HL-60 (cell line): ENCODE data around the gene SPATA3.
"Not testable (repeated sequence)": the region's sequence is repeated elsewhere in the genome, so short reads cannot be mapped to it uniquely, and the experiment has no call there.

Experiments
- DNase-seq, 2 experiments: peaks; one replicate each; pipeline ENCODE4 v3.0.0-alpha.2; 2010 to 2020; ENCODE audit warnings: low read depth in 1 of 2, low spot score in 1 of 2
- H3K27ac ChIP-seq: fragments of 250-450 bp; sonication (Bioruptor Pico); replicated peaks from 2 replicates; pipeline ENCODE4 v1.5.1; 2020; ENCODE audit warnings: mild to moderate bottlenecking, moderate library complexity
- H3K27me3 ChIP-seq: fragments of 250-450 bp; sonication (Bioruptor Pico); 2 replicates; pipeline ENCODE4 v1.5.1; 2021; ENCODE audit warnings: mild to moderate bottlenecking, moderate library complexity; ENCODE audit not compliant: insufficient read depth, poor library complexity, severe bottlenecking
- H3K4me3 ChIP-seq: replicated peaks from 2 replicates; pipeline ENCODE4 v1.5.1; 2011; ENCODE audit warnings: mild to moderate bottlenecking, control low read depth, low read length; ENCODE audit not compliant: insufficient read depth
- GABPA ChIP-seq: IDR thresholded peaks from 2 replicates; pipeline ENCODE4 v1.6.1; 2012; ENCODE audit warnings: low read depth
- POLR2AphosphoS5 ChIP-seq: IDR thresholded peaks from 2 replicates; pipeline ENCODE4 v1.6.1; 2012; ENCODE audit warnings: low read depth
- SPI1 ChIP-seq: IDR thresholded peaks from 2 replicates; pipeline ENCODE4 v1.6.1; 2012; ENCODE audit warnings: low read depth, mild to moderate bottlenecking, borderline replicate concordance
- TF ChIP-seq, protein P1 (sequence below): IDR thresholded peaks from one replicate; pipeline ENCODE4 v1.5.1; 2011; ENCODE audit warnings: low read length, control low read depth, inconsistent platforms; ENCODE audit not compliant: insufficient read depth
- TF ChIP-seq, protein P2 (sequence below): IDR thresholded peaks from 2 replicates; pipeline ENCODE4 v1.6.1; 2012; ENCODE audit warnings: low read depth; ENCODE audit not compliant: insufficient replicate concordance

Gene SPATA3

DNA sequence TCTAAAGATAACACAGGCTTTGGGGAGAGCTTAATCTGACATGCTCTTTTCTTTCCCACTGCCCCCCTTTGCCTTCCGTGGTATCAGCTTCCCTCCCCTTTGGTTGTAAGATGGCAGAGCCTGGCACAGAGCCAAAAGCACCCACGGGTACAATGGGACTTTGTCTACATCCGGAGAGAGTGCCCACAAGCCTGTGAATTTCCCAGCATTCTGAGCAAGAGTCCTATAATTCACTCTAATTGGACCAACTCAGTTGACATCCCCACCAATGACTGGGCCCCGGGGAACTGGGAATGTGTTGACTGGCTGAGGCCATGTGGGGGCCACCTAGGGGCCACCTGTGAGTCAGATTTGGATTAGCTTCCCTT is 21.3 kb downstream of the SPATA3 start:
- H3K4me3 ChIP-seq = no peak overlapping the region
- TF ChIP-seq, protein P1, sequence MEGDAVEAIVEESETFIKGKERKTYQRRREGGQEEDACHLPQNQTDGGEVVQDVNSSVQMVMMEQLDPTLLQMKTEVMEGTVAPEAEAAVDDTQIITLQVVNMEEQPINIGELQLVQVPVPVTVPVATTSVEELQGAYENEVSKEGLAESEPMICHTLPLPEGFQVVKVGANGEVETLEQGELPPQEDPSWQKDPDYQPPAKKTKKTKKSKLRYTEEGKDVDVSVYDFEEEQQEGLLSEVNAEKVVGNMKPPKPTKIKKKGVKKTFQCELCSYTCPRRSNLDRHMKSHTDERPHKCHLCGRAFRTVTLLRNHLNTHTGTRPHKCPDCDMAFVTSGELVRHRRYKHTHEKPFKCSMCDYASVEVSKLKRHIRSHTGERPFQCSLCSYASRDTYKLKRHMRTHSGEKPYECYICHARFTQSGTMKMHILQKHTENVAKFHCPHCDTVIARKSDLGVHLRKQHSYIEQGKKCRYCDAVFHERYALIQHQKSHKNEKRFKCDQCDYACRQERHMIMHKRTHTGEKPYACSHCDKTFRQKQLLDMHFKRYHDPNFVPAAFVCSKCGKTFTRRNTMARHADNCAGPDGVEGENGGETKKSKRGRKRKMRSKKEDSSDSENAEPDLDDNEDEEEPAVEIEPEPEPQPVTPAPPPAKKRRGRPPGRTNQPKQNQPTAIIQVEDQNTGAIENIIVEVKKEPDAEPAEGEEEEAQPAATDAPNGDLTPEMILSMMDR = no peak
- TF ChIP-seq POLR2AphosphoS5 (no peak), GABPA (no peak)
- DNase-seq = no peak
- no peaks in the 10 kb centered on the region for H3K27me3 ChIP-seq
- no peak overlapping the region for H3K27ac ChIP-seq

DNA sequence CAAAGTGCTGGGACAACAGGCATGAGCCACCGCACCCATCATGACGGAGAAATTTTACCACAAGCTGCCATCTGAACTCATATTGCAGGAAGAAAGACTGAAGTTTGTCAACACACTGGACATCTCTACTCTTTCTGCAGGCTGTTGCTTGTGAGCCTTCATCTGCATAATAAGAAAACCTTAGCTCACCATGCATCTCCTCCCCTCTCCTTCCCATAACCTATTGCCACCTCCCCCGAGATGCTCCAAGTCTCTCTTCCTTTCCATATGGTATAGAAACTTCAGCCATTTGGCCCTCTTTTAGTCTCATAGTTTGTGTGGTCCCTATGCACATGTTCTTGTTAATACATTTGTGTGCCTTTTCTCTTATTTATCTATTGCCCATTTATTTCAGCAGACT is 22.3 kb downstream of the SPATA3 start:
- no peaks in the 10 kb centered on the region for H3K27me3 ChIP-seq
- no peak overlapping the region for H3K4me3 ChIP-seq
- TF ChIP-seq, protein P1 = no peak
- TF ChIP-seq SPI1 = no peak
- TF ChIP-seq POLR2AphosphoS5 = no peak
- TF ChIP-seq, protein P2, sequence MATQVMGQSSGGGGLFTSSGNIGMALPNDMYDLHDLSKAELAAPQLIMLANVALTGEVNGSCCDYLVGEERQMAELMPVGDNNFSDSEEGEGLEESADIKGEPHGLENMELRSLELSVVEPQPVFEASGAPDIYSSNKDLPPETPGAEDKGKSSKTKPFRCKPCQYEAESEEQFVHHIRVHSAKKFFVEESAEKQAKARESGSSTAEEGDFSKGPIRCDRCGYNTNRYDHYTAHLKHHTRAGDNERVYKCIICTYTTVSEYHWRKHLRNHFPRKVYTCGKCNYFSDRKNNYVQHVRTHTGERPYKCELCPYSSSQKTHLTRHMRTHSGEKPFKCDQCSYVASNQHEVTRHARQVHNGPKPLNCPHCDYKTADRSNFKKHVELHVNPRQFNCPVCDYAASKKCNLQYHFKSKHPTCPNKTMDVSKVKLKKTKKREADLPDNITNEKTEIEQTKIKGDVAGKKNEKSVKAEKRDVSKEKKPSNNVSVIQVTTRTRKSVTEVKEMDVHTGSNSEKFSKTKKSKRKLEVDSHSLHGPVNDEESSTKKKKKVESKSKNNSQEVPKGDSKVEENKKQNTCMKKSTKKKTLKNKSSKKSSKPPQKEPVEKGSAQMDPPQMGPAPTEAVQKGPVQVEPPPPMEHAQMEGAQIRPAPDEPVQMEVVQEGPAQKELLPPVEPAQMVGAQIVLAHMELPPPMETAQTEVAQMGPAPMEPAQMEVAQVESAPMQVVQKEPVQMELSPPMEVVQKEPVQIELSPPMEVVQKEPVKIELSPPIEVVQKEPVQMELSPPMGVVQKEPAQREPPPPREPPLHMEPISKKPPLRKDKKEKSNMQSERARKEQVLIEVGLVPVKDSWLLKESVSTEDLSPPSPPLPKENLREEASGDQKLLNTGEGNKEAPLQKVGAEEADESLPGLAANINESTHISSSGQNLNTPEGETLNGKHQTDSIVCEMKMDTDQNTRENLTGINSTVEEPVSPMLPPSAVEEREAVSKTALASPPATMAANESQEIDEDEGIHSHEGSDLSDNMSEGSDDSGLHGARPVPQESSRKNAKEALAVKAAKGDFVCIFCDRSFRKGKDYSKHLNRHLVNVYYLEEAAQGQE = no peak
- TF ChIP-seq GABPA = no peak
- no peak for DNase-seq
- no peak overlapping the region for H3K27ac ChIP-seq

DNA sequence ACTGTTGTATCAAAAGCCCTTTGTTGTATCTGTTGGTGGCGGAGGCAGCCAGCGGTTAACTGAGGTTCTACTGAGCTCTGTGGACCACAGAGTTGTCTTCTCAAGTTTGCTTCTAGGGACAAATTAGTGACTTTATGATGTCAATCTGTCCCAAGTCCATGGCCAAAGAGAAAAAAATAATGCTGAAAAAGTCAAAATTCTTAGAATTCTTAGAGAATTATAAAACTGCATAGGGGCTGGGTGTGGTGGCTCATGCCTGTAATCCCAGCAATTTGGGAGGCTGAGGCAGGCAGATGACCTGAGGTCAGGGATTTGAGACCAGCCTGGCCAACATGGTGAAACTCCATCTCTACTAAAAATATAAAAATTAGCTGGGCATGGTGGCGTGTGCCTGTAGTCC is 29.1 kb downstream of the SPATA3 start:
- H3K27me3 ChIP-seq, H3K4me3 ChIP-seq, DNase-seq, H3K27ac ChIP-seq: not testable (repeated sequence)

DNA sequence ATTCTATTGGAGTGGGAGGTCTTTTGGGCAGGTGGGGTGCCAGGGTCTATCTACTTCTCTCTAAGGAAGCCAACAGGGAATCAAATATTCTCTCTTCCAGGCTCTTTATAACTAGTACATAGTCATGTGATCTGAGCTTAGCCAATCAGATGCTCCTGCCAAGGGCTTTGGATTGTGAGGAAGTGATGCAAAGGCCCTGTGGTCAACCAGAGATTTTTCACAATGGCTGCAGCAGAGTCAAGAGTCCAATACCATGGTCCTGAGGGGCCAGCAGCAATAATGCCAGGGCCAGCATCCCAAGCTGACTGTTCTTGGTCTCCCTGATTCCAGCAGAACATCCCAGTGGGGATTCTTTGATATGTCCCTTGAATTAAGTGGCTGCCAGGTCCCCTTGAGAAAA is 33.0 kb downstream of the SPATA3 start:
- no peak overlapping the region for H3K4me3 ChIP-seq
- TF ChIP-seq, protein P2 = no peak
- TF ChIP-seq POLR2AphosphoS5 (no peak), SPI1 (no peak), GABPA (no peak)
- TF ChIP-seq, protein P1 = no peak
- H3K27me3 ChIP-seq = peaks cover 5% of the 10 kb centered on the region
- no peak for DNase-seq
- H3K27ac ChIP-seq = no peak overlapping the region
